ENCODE measurements around the gene CXCL12.

CXCL12 gene

GRCh38 chr10:44362866-44363711 is 21.8 kb downstream of the CXCL12 start:
- DNase-seq (ENCODE audit: low read depth) = no peak

DNA sequence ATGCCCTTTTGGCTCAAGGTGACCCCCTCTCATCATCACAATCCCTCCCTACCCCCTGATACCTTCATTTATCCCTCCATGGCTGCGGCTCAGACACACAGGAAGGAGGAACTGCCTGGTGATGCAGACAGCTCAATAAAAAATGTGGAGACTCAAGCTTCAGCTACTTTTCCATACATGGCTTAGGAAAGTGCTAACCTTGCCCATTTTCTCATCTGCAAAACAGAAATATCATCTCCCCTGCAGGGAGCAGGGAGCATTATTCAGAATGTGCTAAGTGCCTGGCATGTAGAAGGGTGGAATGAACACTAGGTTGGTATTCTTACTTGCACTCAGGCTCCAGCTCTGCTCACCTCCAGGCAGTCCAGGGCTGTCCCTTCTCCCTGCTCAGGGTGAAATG is 23.8 kb downstream of the CXCL12 start:
- no peak for DNase-seq (ENCODE audit: low read depth)

DNA sequence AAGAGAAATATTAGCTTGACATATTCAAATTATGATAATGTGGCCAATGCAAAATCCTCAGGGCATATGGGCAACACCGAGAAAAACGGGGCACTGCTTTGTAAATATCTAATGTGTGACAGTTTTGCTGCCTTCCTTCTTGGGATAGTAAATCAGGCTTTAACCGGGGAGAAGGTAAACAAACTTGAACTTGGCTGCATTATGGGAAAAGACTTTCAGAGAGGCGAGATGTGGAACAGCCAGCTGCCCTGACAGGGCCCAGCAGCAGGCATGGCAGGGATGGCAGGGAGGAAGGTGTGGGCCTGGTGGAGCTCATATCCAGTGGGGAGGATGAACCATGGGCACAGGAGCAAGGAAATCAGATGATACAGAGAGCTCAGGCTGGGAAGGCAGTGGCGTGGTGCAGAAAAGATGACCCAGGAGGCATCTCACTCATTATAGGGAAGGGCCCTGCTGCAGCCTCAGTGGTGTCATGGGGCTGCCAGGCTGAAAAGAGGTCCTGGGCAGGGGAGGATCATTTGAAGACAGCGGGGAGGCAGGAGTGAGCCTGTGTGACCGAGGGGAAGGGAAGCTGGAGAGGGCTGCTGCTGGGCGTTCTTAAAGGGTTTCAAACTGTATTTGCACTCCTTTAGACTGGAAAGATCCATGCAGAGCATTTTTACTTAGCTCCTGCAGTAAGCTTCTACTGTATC is 26.7 kb downstream of the CXCL12 start:
- DNase-seq (ENCODE audit: low read depth) = no peak

DNA sequence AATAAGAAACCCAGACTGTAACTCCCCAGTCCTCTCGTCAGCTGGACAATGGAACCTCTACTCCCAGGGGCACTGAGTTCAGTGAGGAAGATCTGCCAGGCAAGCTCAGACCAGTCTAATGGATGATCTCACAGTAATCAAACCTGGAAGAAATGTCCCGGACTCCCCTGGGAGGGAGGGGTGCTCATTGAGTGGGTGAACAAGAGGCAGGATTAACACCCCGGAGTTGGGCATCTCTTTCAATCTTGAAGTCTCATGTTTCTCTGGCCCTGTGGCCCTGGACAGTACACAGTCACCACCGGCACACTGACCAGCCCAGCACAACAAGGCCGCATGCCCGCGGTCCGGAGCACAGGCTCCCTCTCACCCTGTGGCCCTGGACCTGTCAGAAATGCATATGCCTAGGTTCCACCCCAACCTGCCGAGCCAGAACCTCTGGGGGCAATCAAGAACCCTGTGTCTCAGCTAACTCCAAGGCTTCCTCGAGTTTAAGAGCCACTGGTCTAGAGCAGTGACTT is 27.8 kb downstream of the CXCL12 start:
- no peak for DNase-seq (ENCODE audit: low read depth)

DNA sequence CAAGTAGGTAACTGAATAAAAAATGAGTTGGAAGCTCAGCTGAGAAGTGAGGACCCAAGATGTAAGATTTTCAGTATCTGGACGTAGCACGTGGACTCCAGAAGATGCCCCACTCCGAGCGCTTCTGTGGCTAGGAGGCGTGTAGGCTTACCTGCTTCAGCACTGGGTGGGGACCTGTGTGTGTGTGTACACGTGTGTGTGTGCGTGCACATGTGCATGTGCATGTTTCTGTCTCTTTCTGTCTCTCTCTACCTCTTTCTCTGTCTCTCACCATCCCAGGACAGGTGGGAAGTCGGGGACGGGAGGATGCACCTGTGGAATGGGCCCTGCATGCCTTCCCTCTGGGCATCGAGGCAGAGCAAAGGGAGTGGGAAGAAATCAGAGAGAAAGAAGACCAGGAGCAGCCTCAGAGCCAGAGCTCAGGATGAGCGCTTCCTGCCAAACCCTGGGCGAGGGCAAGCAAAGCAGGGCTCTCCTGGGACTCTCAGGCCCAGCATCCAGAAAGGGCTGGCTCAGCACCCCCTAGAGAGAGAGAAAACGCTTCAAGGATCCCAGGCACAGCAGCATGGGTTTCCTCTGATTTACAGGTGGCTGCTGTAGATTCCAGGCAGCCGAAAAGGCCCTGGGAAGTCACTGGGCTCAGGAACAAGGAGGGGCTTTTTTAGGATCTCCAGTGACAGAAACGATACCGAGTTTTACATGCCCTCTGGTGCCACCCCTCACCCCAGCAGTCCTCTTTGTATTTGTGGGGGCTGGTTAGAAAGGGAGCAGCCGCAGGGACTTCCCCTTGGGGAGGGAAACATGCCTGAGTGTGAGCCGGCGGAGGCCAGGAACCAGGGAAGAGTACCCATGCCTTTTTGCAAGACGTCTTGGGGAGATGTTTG is 28.5 kb downstream of the CXCL12 start:
- DNase-seq (ENCODE audit: low read depth) = no peak

- DNase-seq (ENCODE audit: low read depth) = no peak
Observed at GRCh38 chr10:44355630-44356029, 29.3 kb downstream of the CXCL12 start.

DNA sequence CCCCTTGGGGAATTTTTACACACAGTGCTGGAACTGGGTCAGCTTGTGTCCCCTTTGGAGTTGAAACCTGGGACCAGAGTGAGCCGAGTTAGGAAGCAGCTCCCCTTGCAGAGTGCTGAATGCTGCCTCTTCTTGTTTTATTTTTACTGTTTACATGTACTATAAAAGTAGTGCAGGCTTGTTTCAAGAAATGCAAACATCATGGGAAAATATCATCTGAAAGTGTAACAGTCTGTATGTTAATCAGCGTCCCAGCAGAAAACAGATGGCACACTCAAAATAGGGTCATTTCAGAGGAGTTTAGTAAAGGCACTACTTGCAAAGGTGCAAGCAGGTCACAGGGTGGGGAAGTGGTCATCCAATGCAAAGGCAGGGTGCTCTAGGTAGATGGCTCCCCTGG is 30.1 kb downstream of the CXCL12 start:
- no peak for DNase-seq (ENCODE audit: low read depth)

DNA sequence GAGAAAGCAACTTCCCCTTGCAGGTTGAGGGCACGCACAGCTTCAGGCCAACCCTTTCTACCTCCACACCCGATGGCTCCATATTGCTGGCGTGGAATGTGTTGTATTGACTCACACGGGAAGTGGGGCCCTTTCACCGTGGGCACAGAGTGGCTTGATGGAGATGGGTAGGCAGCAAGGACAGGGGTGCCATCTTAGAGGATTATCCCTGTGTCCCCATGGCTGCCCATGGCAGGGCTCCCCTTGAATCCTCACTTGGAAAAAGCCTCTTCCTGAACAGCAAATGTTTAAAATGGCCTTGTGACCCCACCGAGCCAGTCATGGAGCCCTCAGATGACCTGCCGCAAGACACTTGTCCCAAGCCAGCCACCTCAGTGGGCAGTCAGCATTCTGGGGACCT is 31.2 kb downstream of the CXCL12 start:
- DNase-seq (ENCODE audit: low read depth) = no peak

GRCh38 chr10:44353128-44353390 is 31.8 kb downstream of the CXCL12 start:
- DNase-seq (ENCODE audit: low read depth) = no peak

GRCh38 chr10:44352316-44353127 is 32.4 kb downstream of the CXCL12 start:
- no peak for DNase-seq (ENCODE audit: low read depth)

- DNase-seq (ENCODE audit: low read depth) = no peak
Observed at GRCh38 chr10:44348496-44348895, 36.4 kb downstream of the CXCL12 start.

- DNase-seq (ENCODE audit: low read depth) = no peak
Observed at GRCh38 chr10:44347609-44348400, 37.1 kb downstream of the CXCL12 start.

- DNase-seq (ENCODE audit: low read depth) = no peak
Observed at GRCh38 chr10:44344727-44345126, 40.2 kb downstream of the CXCL12 start.

DNA sequence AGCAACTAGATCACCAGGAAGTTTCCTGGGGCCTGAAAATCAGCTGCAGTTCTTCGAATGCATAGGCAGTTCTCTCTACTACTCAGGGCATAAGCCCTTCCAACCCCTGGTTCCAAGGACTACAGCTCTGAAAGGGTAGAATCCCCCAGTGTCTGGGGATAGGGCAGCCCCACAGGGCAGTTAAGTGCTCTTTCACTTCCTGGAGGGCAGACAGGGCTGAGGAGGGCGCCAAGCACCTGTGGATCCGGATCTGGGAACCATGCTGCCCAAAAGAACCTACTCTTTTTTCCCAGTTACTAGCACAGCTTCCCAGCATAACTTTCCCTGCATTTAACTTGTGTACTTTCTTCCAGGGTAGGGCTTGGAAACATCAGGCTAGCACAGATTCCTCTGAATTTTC is 41.1 kb downstream of the CXCL12 start:
- no peak for DNase-seq (ENCODE audit: low read depth)

DNA sequence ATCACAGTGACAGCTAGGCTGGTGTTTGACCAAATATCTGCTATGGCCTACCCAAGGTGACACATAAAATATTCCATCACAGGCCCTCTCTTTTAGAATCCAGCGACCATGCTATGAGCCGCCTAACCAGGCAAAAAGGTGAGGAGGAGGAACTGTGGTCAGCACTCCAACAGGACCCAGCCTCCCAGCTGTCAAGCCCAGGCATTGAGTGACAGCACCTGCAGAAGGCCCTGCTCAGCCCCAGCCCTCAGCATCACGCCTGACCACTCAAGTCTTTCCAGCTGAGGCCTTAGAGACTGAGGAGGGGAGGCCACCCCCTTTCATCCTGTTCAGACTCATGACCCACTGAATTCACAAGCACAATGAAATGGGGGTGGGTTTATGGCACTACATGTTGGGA is 43.0 kb downstream of the CXCL12 start:
- no peak for DNase-seq (ENCODE audit: low read depth)

DNA sequence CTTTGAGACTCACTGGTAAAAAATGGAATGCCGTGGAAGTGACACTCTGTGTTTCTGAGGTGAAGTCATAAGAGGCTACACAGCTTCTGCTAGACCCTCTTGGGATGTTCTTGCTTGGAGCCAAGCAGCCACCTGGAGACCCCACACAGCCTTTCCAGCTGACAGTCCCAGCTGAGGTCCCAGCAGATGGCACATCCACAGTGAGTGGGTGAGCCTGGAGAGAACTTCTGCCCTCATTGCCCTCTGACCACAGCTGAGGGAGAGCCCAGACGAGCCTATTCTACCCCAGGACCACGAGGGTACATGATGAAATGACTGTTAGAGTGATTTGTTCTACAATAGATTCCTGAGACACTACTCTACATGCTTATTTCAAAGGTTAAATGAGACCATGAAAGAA is 44.3 kb downstream of the CXCL12 start:
- DNase-seq (ENCODE audit: low read depth) = no peak

- no peak for DNase-seq (ENCODE audit: low read depth)
Observed at GRCh38 chr10:44339218-44339617, 45.7 kb downstream of the CXCL12 start.

DNA sequence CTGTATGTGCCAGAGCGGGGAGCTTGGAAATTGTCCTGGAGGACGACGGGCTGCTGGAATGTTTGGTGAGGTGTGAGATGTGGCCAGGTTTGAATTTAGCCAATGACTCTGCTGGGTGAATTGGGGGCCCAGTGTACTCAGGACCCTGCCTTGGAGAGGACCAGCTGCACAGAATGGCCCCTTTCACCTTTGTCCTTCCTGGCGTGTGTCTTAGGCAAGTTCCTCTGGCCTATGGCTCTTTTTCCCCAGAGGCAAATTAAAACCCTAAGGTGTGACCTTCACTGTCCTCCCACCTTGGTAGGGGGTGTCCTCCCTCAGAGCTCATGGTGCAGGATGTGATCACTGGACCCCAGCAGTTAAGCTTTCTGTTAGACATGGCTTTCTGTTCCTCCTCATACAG is 47.8 kb downstream of the CXCL12 start:
- DNase-seq (ENCODE audit: low read depth) = no peak

GRCh38 chr10:44335330-44336021 is 49.4 kb downstream of the CXCL12 start:
- DNase-seq (ENCODE audit: low read depth) = no peak

DNA sequence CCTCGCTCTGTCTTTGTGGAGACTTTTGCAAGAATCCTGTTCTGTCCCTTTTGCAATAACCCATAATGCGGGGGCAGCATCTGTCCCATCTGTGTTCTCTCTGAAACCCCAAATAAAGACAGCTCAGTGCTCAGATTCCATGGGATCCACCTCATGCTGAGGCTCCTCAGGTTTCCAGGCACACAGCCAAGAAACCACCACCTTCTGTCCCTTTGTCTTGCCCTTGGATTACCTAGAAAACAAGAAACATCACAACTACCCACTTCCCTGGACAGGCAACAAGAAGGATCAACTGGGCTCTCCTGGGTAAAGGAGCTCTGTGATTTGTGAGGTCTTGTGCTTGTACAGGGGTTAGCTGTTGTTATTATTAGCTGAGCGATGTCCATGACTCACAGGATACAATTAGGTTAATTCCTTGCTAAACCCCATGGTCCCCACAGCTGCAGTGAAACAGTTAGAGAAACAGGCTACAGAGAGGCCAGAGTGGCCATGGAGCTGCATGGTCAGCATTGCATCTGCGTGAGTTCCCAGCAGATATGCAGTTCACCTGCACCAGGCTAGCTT is 50.2 kb downstream of the CXCL12 start:
- no peak for DNase-seq (ENCODE audit: low read depth)
